HG03460 (cell line): ENCODE data around the gene TRAF5.
"Not testable (repeated sequence)": the region's sequence is repeated elsewhere in the genome, so short reads cannot be mapped to it uniquely, and the experiment has no call there.

Experiments
- ATAC-seq: cut with Tn5 transposase; IDR thresholded peaks from one replicate; pipeline ENCODE4 v1.9.1; 2021; ENCODE audit not compliant: unreplicated experiment

TRAF5 gene

GRCh38 chr1:211344152-211344618 is 17.6 kb downstream of the TRAF5 start:
- no peak for ATAC-seq

- no peak for ATAC-seq
Measured at GRCh38 chr1:211345719-211346118, 19.1 kb downstream of the TRAF5 start.

- no peak for ATAC-seq
Measured at GRCh38 chr1:211347077-211347844, 20.6 kb downstream of the TRAF5 start.

GRCh38 chr1:211348547-211348946 is 21.9 kb downstream of the TRAF5 start:
- no peak for ATAC-seq

GRCh38 chr1:211349741-211350140 is 23.1 kb downstream of the TRAF5 start:
- ATAC-seq, result no peak

- not testable (repeated sequence) for ATAC-seq
Measured at GRCh38 chr1:211352055-211352454, 25.4 kb downstream of the TRAF5 start.

- ATAC-seq, result no peak
Measured at GRCh38 chr1:211352465-211352864, 25.8 kb downstream of the TRAF5 start.

GRCh38 chr1:211352985-211353515 is 26.4 kb downstream of the TRAF5 start:
- ATAC-seq, result peak; percentile 78

GRCh38 chr1:211353562-211354212 is 27.1 kb downstream of the TRAF5 start:
- ATAC-seq, result peak; percentile 13

- ATAC-seq, result no peak
Measured at GRCh38 chr1:211355873-211356272, 29.2 kb downstream of the TRAF5 start.

- ATAC-seq, result no peak
Measured at GRCh38 chr1:211356723-211357407, 30.2 kb downstream of the TRAF5 start.

- ATAC-seq, result no peak
Measured at GRCh38 chr1:211358685-211359084, 32.1 kb downstream of the TRAF5 start.

GRCh38 chr1:211359876-211360275 is 33.2 kb downstream of the TRAF5 start:
- no peak for ATAC-seq

- ATAC-seq, result no peak
Measured at GRCh38 chr1:211361202-211361601, 34.6 kb downstream of the TRAF5 start.

- ATAC-seq, result no peak
Measured at GRCh38 chr1:211369640-211370039, 43.0 kb downstream of the TRAF5 start.

- no peak for ATAC-seq
Measured at GRCh38 chr1:211370669-211371068, 44.0 kb downstream of the TRAF5 start.

- ATAC-seq, result no peak
Measured at GRCh38 chr1:211371406-211372105, 44.9 kb downstream of the TRAF5 start.

- ATAC-seq, result no peak
Measured at GRCh38 chr1:211372463-211372862, 45.8 kb downstream of the TRAF5 start.

- no peak for ATAC-seq
Measured at GRCh38 chr1:211375146-211375818, 48.6 kb downstream of the TRAF5 start.

- ATAC-seq, result no peak
Measured at GRCh38 chr1:211375949-211376348, 49.3 kb downstream of the TRAF5 start.
